ENCODE data around the gene PC. TPM values are rescaled to one million over a fixed set of nuclear protein-coding genes. Genes with fewer than 3 reads are reported as not detected.
A peak's percentile ranks its signal among the peaks of the same experiment; 100 is the strongest.

PC gene
- total RNA-seq, 1 experiment from 2014 or later: 22.5 TPM

DNA sequence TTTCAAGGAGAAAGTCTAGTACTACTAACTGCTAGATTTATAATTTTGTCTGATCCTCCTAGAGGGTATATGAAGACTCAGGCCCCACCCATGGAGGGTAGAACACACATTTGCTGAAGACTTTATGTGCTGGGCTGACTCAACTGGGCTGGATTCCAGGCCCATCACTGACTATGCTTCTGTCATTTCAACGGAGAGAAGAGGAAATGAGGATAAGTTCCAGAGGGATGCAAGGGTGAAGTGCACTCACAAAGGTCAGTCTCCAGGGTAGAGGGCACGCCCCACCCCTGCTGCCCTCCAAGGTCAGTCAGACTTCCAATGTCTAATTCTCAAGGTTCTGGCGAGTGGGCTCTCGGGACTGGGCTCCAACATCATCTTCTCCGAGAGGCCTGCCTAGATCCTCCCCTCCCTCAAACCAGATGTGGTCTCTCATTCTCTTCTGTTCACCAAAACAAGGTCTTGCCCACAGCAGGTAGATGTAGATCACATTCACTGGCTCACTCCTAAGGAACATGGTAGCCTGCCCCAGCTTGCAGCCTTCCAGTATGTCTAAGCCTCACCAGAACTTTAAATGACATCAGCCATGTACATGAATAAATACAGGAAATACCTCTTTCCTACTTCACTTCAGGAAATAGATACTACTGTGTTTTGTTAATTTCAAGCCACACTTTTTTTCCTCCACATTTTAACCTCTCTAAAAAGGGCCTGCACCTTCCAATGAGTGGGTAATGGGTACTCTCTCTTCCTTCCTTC, 9.7 kb upstream of the PC start:
- H3K4me3 Mint-ChIP-seq (ENCODE audit: unreplicated experiment): no peak overlapping the region
- H3K27me3 Mint-ChIP-seq (ENCODE audit: insufficient read depth, unreplicated experiment): no peaks in the 10 kb centered on the region
- peak overlapping the region; percentile 2 for H3K27ac Mint-ChIP-seq (ENCODE audit: unreplicated experiment)
- no peaks in the 10 kb centered on the region for H3K9me3 ChIP-seq
- H3K9me3 Mint-ChIP-seq (ENCODE audit: unreplicated experiment): no peaks in the 10 kb centered on the region
- no peaks in the 10 kb centered on the region for H3K36me3 Mint-ChIP-seq (ENCODE audit: insufficient read depth, unreplicated experiment)
- DNase-seq: no peak
- H3K36me3 ChIP-seq (ENCODE audit: control insufficient read depth, insufficient read depth, low read length): no peaks in the 10 kb centered on the region
- peaks cover 31% of the 10 kb centered on the region for H3K4me1 ChIP-seq
- peaks cover 8% of the 10 kb centered on the region for H3K4me1 Mint-ChIP-seq (ENCODE audit: low read depth, unreplicated experiment)
- CTCF ChIA-PET: no interaction called here
- H3K4me3 ChIP-seq (ENCODE audit: low read depth, low read length): no peak overlapping the region
- BruUV-seq (replicated peaks): no TSS peak
- POLR2A ChIA-PET: no interaction called here
- H3K27me3 ChIP-seq (replicated peaks; ENCODE audit: control insufficient read depth, insufficient read depth, low read length): no peaks in the 10 kb centered on the region
- intact Hi-C loops (cut with micrococcal nuclease; ENCODE audit: unreplicated experiment): no loop called here
- TF ChIP-seq, protein P1, sequence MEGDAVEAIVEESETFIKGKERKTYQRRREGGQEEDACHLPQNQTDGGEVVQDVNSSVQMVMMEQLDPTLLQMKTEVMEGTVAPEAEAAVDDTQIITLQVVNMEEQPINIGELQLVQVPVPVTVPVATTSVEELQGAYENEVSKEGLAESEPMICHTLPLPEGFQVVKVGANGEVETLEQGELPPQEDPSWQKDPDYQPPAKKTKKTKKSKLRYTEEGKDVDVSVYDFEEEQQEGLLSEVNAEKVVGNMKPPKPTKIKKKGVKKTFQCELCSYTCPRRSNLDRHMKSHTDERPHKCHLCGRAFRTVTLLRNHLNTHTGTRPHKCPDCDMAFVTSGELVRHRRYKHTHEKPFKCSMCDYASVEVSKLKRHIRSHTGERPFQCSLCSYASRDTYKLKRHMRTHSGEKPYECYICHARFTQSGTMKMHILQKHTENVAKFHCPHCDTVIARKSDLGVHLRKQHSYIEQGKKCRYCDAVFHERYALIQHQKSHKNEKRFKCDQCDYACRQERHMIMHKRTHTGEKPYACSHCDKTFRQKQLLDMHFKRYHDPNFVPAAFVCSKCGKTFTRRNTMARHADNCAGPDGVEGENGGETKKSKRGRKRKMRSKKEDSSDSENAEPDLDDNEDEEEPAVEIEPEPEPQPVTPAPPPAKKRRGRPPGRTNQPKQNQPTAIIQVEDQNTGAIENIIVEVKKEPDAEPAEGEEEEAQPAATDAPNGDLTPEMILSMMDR (IDR thresholded peaks at IDR 0.05; ENCODE audit: insufficient read depth in 1 of 2, low read depth in 1 of 2, low read length in 1 of 2, severe bottlenecking in 1 of 2, unreplicated experiment in 1 of 2): no peak

DNA sequence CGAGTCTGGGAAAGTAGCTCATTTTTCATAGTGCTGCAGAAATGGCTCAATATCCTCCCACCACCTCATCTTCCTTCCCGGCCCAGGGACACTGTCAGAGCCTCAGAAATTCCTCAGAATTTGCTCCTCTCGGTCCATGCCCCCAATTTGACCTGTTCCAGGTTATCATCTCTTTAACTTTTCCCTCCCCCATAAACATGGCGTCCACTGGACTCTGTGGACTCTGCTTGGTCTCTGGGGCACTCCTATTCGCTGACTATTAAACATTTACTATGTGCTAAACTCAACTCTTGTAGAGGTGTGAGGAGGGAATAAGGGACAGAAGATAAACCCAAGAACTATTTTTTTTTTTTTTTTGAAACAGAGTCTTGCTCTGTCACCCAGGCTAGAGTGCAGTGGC, 8.2 kb upstream of the PC start:
- POLR2A ChIA-PET: no interaction called here
- Histone ChIP-seq H3K27me3 (replicated peaks; ENCODE audit: control insufficient read depth, insufficient read depth, low read length) (no peaks in the 10 kb centered on the region), H3K36me3 (ENCODE audit: control insufficient read depth, insufficient read depth, low read length) (no peaks in the 10 kb centered on the region), H3K4me1 (peaks cover 29% of the 10 kb centered on the region), H3K9me3 (no peaks in the 10 kb centered on the region), H3K4me3 (ENCODE audit: low read depth, low read length) (no peak overlapping the region)
- no peak overlapping the region for H3K4me3 Mint-ChIP-seq (ENCODE audit: unreplicated experiment)
- H3K4me1 Mint-ChIP-seq (ENCODE audit: low read depth, unreplicated experiment): peaks cover 8% of the 10 kb centered on the region
- CTCF ChIA-PET: interaction anchor here (0.6 kb wide), 2 partner anchors 11 to 66 kb away, joined by 3 to 6 read pairs; no protein-coding TSS in a partner anchor
- H3K36me3 Mint-ChIP-seq (ENCODE audit: insufficient read depth, unreplicated experiment): no peaks in the 10 kb centered on the region
- no TSS peak for BruUV-seq (replicated peaks)
- no peaks in the 10 kb centered on the region for H3K9me3 Mint-ChIP-seq (ENCODE audit: unreplicated experiment)
- no peak overlapping the region for H3K27ac Mint-ChIP-seq (ENCODE audit: unreplicated experiment)
- intact Hi-C loops (cut with micrococcal nuclease; ENCODE audit: unreplicated experiment): no loop called here
- H3K27me3 Mint-ChIP-seq (ENCODE audit: insufficient read depth, unreplicated experiment): no peaks in the 10 kb centered on the region
- TF ChIP-seq, protein P1 (IDR thresholded peaks at IDR 0.05; ENCODE audit: insufficient read depth in 1 of 2, low read depth in 1 of 2, low read length in 1 of 2, severe bottlenecking in 1 of 2, unreplicated experiment in 1 of 2): no peak
- peak; percentile 23 to 65 for DNase-seq

DNA sequence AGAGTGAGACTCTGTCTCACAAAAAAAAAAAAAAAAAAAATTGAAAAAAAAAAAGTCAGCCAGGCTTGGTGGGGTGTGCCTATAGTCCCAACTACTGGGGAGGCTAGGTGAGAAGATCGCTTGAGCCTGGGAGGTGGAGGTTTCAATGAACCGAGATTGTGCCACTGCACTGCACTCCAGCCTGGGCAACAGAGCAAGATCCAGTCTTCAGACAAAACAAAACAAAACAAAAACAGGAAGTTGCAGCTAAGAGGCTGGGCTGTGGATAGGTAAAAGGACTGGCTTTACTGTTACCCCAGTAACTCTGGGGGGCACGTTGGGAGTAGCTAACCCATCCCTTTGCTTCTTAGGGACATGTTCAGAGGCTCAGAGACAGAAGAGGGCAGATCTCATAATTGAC, 6.3 kb upstream of the PC start:
- Histone ChIP-seq H3K4me1 (peaks cover 18% of the 10 kb centered on the region), H3K9me3 (no peaks in the 10 kb centered on the region), H3K36me3 (ENCODE audit: control insufficient read depth, insufficient read depth, low read length) (no peaks in the 10 kb centered on the region), H3K4me3 (ENCODE audit: low read depth, low read length) (no peak overlapping the region), H3K27me3 (replicated peaks; ENCODE audit: control insufficient read depth, insufficient read depth, low read length) (no peaks in the 10 kb centered on the region)
- Mint-ChIP-seq H3K27me3 (ENCODE audit: insufficient read depth, unreplicated experiment) (no peaks in the 10 kb centered on the region), H3K4me1 (ENCODE audit: low read depth, unreplicated experiment) (peaks cover 9% of the 10 kb centered on the region), H3K27ac (ENCODE audit: unreplicated experiment) (no peak overlapping the region), H3K36me3 (ENCODE audit: insufficient read depth, unreplicated experiment) (no peaks in the 10 kb centered on the region), H3K9me3 (ENCODE audit: unreplicated experiment) (no peaks in the 10 kb centered on the region), H3K4me3 (ENCODE audit: unreplicated experiment) (no peak overlapping the region)
- POLR2A ChIA-PET: no interaction called here
- DNase-seq: no peak
- TF ChIP-seq, protein P1 (IDR thresholded peaks at IDR 0.05; ENCODE audit: insufficient read depth in 1 of 2, low read depth in 1 of 2, low read length in 1 of 2, severe bottlenecking in 1 of 2, unreplicated experiment in 1 of 2): no peak
- CTCF ChIA-PET: no interaction called here
- no TSS peak for BruUV-seq (replicated peaks)
- intact Hi-C loops (cut with micrococcal nuclease; ENCODE audit: unreplicated experiment): no loop called here

All from Caco-2 (cell line).